Measurements from ENCODE around the gene ABHD18. TPM values are rescaled to one million over a fixed set of nuclear protein-coding genes. Genes with fewer than 3 reads are reported as not detected.
"Not testable (repeated sequence)": the region's sequence is repeated elsewhere in the genome, so short reads cannot be mapped to it uniquely, and the experiment has no call there.

The ABHD18 gene
- polyA plus RNA-seq, 1 of the 3 experiments (the other 2 are of a cell fraction), result 2.0 TPM

DNA sequence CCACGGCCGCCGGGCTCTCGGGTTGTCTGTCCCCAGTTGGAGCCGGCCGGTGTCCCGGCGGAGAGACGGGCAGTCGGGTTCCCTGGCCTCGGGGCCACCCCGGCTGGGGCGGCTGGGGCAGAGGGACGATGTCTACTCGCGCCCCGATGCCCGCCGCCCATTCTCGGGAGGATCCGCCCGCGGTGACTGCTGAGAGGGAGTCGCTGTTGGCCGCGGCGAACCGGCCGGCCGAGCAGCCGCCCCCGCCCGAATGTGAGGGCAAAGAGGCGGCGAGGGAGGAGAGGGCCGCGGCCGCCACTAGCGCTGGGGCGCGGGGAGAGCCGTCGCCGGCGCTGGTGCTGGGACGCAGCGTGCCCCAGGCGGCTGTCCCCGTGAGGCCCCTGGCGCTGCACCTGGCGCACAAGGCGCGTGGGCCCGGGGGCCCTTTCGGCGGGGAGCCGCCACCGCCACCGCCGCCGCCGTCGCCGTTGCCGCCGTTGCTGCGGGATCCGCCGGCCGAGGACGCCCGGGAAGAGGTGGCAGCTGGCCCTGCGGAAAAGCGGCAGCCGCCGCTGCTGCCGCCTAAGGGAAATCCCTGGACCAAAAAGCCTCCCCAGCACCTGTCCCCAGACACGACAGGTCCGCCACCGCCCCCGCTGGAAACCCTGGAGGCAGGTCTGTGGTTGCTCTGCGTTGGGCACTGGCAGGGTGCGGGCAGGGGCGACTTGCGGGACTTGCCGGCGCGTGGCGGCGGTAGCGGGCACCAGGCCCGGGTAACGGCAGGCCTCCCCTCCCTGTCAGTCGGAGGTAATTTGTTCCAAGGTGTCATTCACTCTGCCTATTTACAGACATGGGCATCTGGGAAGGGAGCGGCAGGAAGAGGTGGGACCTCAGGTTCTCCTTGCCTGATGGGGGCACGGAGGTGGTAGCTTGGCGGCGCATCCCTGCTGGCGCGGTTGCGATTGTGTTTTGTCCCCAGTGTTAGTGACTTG is 96.6 kb downstream of the ABHD18 start (continued):
- no peak for TF ChIP-seq NFIC (IDR thresholded peaks at IDR 0.05; ENCODE audit: borderline replicate concordance)
- TF ChIP-seq, protein P1, sequence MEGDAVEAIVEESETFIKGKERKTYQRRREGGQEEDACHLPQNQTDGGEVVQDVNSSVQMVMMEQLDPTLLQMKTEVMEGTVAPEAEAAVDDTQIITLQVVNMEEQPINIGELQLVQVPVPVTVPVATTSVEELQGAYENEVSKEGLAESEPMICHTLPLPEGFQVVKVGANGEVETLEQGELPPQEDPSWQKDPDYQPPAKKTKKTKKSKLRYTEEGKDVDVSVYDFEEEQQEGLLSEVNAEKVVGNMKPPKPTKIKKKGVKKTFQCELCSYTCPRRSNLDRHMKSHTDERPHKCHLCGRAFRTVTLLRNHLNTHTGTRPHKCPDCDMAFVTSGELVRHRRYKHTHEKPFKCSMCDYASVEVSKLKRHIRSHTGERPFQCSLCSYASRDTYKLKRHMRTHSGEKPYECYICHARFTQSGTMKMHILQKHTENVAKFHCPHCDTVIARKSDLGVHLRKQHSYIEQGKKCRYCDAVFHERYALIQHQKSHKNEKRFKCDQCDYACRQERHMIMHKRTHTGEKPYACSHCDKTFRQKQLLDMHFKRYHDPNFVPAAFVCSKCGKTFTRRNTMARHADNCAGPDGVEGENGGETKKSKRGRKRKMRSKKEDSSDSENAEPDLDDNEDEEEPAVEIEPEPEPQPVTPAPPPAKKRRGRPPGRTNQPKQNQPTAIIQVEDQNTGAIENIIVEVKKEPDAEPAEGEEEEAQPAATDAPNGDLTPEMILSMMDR (IDR thresholded peaks at IDR 0.05), result peak; percentile 39
- peak; percentile 41 for TF ChIP-seq PBX3 (IDR thresholded peaks at IDR 0.05)
- TF ChIP-seq, protein P2, sequence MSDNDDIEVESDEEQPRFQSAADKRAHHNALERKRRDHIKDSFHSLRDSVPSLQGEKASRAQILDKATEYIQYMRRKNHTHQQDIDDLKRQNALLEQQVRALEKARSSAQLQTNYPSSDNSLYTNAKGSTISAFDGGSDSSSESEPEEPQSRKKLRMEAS (IDR thresholded peaks at IDR 0.05; ENCODE audit: low read depth), result no peak; the same call in 1 of the 2 replicates
- TF ChIP-seq, protein P3, sequence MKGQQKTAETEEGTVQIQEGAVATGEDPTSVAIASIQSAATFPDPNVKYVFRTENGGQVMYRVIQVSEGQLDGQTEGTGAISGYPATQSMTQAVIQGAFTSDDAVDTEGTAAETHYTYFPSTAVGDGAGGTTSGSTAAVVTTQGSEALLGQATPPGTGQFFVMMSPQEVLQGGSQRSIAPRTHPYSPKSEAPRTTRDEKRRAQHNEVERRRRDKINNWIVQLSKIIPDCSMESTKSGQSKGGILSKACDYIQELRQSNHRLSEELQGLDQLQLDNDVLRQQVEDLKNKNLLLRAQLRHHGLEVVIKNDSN (IDR thresholded peaks at IDR 0.05; ENCODE audit: borderline replicate concordance, low read depth), result no peak
- no peak; the same call in 1 of the 2 replicates for TF ChIP-seq SIN3A (IDR thresholded peaks at IDR 0.05; ENCODE audit: borderline replicate concordance, low read depth, low read length)
- TF ChIP-seq ELF1 (IDR thresholded peaks at IDR 0.05), result no peak
- TF ChIP-seq MXI1 (IDR thresholded peaks at IDR 0.05; ENCODE audit: low read depth, low read length), result peak; percentile 51

DNA sequence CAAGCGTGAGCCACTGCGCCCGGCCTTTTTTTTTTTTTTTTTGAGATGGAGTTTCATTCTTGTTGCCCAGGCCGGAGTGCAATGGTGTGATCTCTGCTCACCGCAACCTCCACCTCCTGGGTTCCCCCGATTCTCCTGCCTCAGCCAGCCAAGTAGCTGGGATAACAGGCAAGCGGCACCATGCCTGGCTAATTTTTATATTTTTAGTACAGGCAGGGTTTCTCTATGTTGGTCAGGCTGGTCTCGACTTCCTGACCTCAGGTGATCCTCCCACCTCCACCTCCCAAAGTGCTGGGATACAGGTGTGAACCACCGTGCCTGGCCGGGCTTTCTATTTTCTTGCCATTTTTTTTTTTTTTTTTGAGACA is 101.2 kb downstream of the ABHD18 start:
- H3K4me1 ChIP-seq (ENCODE audit: control insufficient read depth in 1 of 2, insufficient read depth in 2 of 2, low read depth in 1 of 2, low read length in 1 of 2); H2AFZ ChIP-seq (ENCODE audit: low read depth); H3K9ac ChIP-seq; H3K36me3 ChIP-seq (replicated peaks in 1 of 2; ENCODE audit: control insufficient read depth in 1 of 2, insufficient read depth in 2 of 2, low read length in 1 of 2); H3K27ac ChIP-seq (ENCODE audit: low read depth in 2 of 2, low read length in 1 of 2); H3K27me3 ChIP-seq (ENCODE audit: insufficient read depth); H3F3A ChIP-seq (replicated peaks; ENCODE audit: insufficient read depth); H3K4me2 ChIP-seq; POLR2A ChIA-PET; H3K4me3 ChIP-seq (ENCODE audit: low read depth in 2 of 2, low read length in 1 of 2); H3K9me3 ChIP-seq; H3K9me2 ChIP-seq; DNase-seq: not testable (repeated sequence)
- Histone ChIP-seq H3K79me2 (ENCODE audit: insufficient read depth) (peaks cover 97% of the 10 kb centered on the region), H4K20me1 (ENCODE audit: insufficient read depth) (peaks cover 13% of the 10 kb centered on the region; the same call in 1 of the 2 replicates)
- WGBS (ENCODE audit: low lambda C conversion rate), result 98% methylated on average over 10 of the region's 10 CpGs
- CTCF ChIA-PET, result interaction anchor here (0.7 kb wide), 1 partner anchor 417 kb away, joined by 3 read pairs; no protein-coding TSS in a partner anchor

- no peak overlapping the region for H2AFZ ChIP-seq (ENCODE audit: low read depth)
- peaks cover 4% of the 10 kb centered on the region; the same call in 1 of the 2 replicates for H4K20me1 ChIP-seq (ENCODE audit: insufficient read depth)
- H3K4me2 ChIP-seq, result no peak overlapping the region
- 90% methylated on average over 3 of the region's 3 CpGs for WGBS (ENCODE audit: low lambda C conversion rate)
- ChIA-PET CTCF (interaction anchor here (1.5 kb wide), 1 partner anchor 17 kb away, joined by 4 read pairs; no protein-coding TSS in a partner anchor), POLR2A (interaction anchor here (0.6 kb wide), 1 partner anchor 43 kb away, joined by 4 read pairs; no protein-coding TSS in a partner anchor)
- no peak overlapping the region for H3K9ac ChIP-seq
- no peaks in the 10 kb centered on the region for H3K4me1 ChIP-seq (ENCODE audit: control insufficient read depth in 1 of 2, insufficient read depth in 2 of 2, low read depth in 1 of 2, low read length in 1 of 2)
- H3K9me3 ChIP-seq, result no peaks in the 10 kb centered on the region
- H3K36me3 ChIP-seq (replicated peaks in 1 of 2; ENCODE audit: control insufficient read depth in 1 of 2, insufficient read depth in 2 of 2, low read length in 1 of 2), result no peaks in the 10 kb centered on the region
- H3K79me2 ChIP-seq (ENCODE audit: insufficient read depth), result peaks cover 92% of the 10 kb centered on the region
- no peak overlapping the region for H3K27ac ChIP-seq (ENCODE audit: low read depth in 2 of 2, low read length in 1 of 2)
- no peaks in the 10 kb centered on the region for H3F3A ChIP-seq (replicated peaks; ENCODE audit: insufficient read depth)
- H3K9me2 ChIP-seq, result no peaks in the 10 kb centered on the region
- DNase-seq, result peak; percentile 24
- H3K27me3 ChIP-seq (ENCODE audit: insufficient read depth), result no peaks in the 10 kb centered on the region
- H3K4me3 ChIP-seq (ENCODE audit: low read depth in 2 of 2, low read length in 1 of 2), result no peak overlapping the region
- TF ChIP-seq GABPA (IDR thresholded peaks at IDR 0.05; ENCODE audit: low read depth), result no peak
- no peak for TF ChIP-seq RFX5 (IDR thresholded peaks at IDR 0.05; ENCODE audit: low read length)
- TF ChIP-seq, protein P1 (IDR thresholded peaks at IDR 0.05), result peak; percentile 47; the same call in 1 of the 2 replicates
- no peak for TF ChIP-seq ELF1 (IDR thresholded peaks at IDR 0.05)
- no peak for TF ChIP-seq TEAD4 (IDR thresholded peaks at IDR 0.05; ENCODE audit: borderline replicate concordance, insufficient read depth)
- no peak for TF ChIP-seq ZBTB33 (IDR thresholded peaks at IDR 0.05; ENCODE audit: borderline replicate concordance, low read depth)
- no peak for TF ChIP-seq FOXJ3 (CRISPR knock-in tag; IDR thresholded peaks at IDR 0.05)
- no peak for TF ChIP-seq NFIC (IDR thresholded peaks at IDR 0.05; ENCODE audit: borderline replicate concordance)
- no peak for TF ChIP-seq GATA2 (CRISPR knock-in tag; IDR thresholded peaks at IDR 0.05)
Measured at GRCh38 chr4:128068918-128069317, 103.7 kb downstream of the ABHD18 start.
